Activated CD8-positive, alpha-beta T cell treated with anti-CD3 and anti-CD28 coated beads for 36 hours (primary cell): Measurements from ENCODE around the gene ABITRAM. TPM values are rescaled to one million over a fixed set of nuclear protein-coding genes. Genes with fewer than 3 reads are reported as not detected.
"Not testable (repeated sequence)": the region's sequence is repeated elsewhere in the genome, so short reads cannot be mapped to it uniquely, and the experiment has no call there.

ENCODE experiments used
- ATAC-seq: fragments of 200-7000 bp; cut with Tn5 transposase; one replicate; pipeline ENCODE4 v1.10.0; 2021; ENCODE audit warnings: mild to moderate bottlenecking, moderate library complexity
- CTCF ChIA-PET: fragments of 350-600 bp; sonication (Branson Sonifier 250); formaldehyde crosslinking; loops from one replicate; lab custom pipeline; 2021; ENCODE audit warnings: antibody characterized with exemption; lab: Charles Lee
- POLR2A ChIA-PET: fragments of 350-600 bp; sonication (Branson Sonifier 250); formaldehyde crosslinking; loops from one replicate; lab custom pipeline; 2021; ENCODE audit warnings: antibody characterized with exemption; lab: Charles Lee
- DNase-seq: peaks from one replicate; pipeline ENCODE4 v3.0.0-alpha.2; 2020
- H3K27ac Mint-ChIP-seq: one replicate; pipeline ENCODE4 v1.8.0; 2021; ENCODE audit warnings: mild to moderate bottlenecking, mixed read lengths
- H3K27me3 Mint-ChIP-seq: one replicate; pipeline ENCODE4 v1.8.0; 2021; ENCODE audit warnings: mixed read lengths
- H3K36me3 Mint-ChIP-seq: one replicate; pipeline ENCODE4 v1.8.0; 2021; ENCODE audit warnings: low read depth, mixed read lengths
- H3K4me1 Mint-ChIP-seq: one replicate; pipeline ENCODE4 v1.8.0; 2021; ENCODE audit warnings: low read depth, mixed read lengths
- H3K4me3 Mint-ChIP-seq: one replicate; pipeline ENCODE4 v1.8.0; 2021; ENCODE audit warnings: mild to moderate bottlenecking, moderate library complexity, mixed read lengths
- H3K9me3 Mint-ChIP-seq: one replicate; pipeline ENCODE4 v1.8.0; 2021; ENCODE audit warnings: mixed read lengths
- intact Hi-C: fragments of 100-400 bp; cut with micrococcal nuclease; formaldehyde crosslinking; loops from one replicate; pipeline ENCODE4 v1.10.0; 2022
- total RNA-seq, 2 experiments: library from RNA; stranded (reverse); gene quantifications; one replicate each; pipeline ENCODE4 v1.2.3, GENCODE V29; 2021
- TF ChIP-seq, protein P1 (sequence below): fragments of 200-600 bp; IDR thresholded peaks from one replicate; pipeline ENCODE4 v1.8.0; 2022; ENCODE audit warnings: antibody characterized with exemption, mild to moderate bottlenecking

ABITRAM gene, protein sequence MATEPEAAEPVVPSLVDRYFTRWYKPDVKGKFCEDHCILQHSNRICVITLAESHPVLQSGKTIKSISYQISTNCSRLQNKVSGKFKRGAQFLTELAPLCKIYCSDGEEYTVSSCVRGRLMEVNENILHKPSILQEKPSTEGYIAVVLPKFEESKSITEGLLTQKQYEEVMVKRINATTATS
- 1 to 10 TPM; 7.9 to 8.9 TPM for total RNA-seq

DNA sequence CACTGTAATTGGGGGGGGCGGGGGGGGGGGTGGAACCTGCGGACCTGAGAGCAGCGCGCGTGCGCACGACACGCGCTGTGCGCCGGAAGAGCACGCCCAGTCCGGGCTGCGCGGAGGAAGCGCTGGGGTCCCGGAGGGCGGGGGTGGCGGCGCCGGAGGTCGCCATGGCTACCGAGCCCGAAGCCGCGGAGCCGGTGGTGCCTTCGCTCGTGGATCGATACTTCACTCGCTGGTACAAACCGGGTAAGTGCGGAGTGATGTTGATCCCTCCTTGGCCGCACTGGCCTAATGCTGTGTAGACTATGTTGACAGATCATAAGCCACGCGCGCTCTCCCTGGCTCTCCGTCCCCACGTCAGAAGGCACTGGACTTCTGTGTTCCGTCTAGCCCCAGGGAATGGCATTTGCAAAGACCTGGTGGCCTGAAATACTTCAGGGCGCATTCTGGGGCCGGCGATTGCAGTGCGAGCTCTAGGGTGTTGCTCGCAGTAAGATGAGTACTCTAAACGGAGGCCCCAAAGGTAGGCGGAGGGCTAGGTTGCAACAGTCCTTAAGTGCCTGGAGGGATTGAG, at the start of gene ABITRAM:
Gene ABITRAM, plus strand, starts transcription at position 78 of the 571 bp plus-strand sequence. Its CDS starts 87 bp downstream, at position 165.
- ATAC-seq, result peak; percentile 85
- peak within 1 kb of the TSS; percentile 87 for H3K4me3 Mint-ChIP-seq
- CTCF ChIA-PET, result interaction anchor here (0.9 kb wide), 1 partner anchor 49 kb away, joined by 3 read pairs; no protein-coding TSS in a partner anchor

DNA sequence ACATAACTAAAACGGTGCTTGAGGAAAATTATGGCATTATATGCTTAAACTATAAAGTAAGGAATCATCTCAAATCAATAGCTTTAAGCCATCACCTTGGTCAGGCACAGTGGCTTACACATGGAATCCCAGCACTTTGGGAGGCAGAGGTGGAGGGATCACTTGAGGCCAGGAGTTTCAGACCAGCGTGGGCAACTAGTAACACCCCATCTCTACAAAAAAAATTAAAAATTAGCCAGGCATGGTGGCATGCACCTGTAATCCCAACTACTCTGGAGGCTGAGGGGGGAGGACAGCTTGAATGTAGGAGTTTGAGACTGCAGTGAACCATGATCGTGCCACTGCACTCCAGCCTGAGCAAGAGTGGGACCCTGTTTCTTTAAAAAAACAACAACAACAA, 49.5 kb upstream of the ABITRAM start:
- no peaks in the 10 kb centered on the region for H3K9me3 Mint-ChIP-seq
- peak overlapping the region; percentile 43 for H3K27ac Mint-ChIP-seq
- H3K4me3 Mint-ChIP-seq, result peak overlapping the region; percentile 36
- peaks cover 36% of the 10 kb centered on the region for H3K36me3 Mint-ChIP-seq
- TF ChIP-seq, protein P1, sequence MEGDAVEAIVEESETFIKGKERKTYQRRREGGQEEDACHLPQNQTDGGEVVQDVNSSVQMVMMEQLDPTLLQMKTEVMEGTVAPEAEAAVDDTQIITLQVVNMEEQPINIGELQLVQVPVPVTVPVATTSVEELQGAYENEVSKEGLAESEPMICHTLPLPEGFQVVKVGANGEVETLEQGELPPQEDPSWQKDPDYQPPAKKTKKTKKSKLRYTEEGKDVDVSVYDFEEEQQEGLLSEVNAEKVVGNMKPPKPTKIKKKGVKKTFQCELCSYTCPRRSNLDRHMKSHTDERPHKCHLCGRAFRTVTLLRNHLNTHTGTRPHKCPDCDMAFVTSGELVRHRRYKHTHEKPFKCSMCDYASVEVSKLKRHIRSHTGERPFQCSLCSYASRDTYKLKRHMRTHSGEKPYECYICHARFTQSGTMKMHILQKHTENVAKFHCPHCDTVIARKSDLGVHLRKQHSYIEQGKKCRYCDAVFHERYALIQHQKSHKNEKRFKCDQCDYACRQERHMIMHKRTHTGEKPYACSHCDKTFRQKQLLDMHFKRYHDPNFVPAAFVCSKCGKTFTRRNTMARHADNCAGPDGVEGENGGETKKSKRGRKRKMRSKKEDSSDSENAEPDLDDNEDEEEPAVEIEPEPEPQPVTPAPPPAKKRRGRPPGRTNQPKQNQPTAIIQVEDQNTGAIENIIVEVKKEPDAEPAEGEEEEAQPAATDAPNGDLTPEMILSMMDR, result no peak
- POLR2A ChIA-PET, result no interaction called here
- no peaks in the 10 kb centered on the region for H3K27me3 Mint-ChIP-seq
- CTCF ChIA-PET, result no interaction called here
- intact Hi-C loops, result no loop called here
- no peak for ATAC-seq
- DNase-seq, result no peak
- peaks cover 17% of the 10 kb centered on the region for H3K4me1 Mint-ChIP-seq

More for the DNA sequence above, at the start of gene ABITRAM:
- H3K9me3 Mint-ChIP-seq, result no peaks in the 10 kb centered on the region
- peak within 1 kb of the TSS; percentile 96 for H3K27ac Mint-ChIP-seq
- peak; percentile 78 for DNase-seq
- peaks cover 24% of the 10 kb centered on the region for H3K4me1 Mint-ChIP-seq
- POLR2A ChIA-PET, result interaction anchor here (1.6 kb wide), 1 partner anchor 8 kb away, joined by 5 read pairs; no protein-coding TSS in a partner anchor
- H3K27me3 Mint-ChIP-seq, result no peaks in the 10 kb centered on the region
- TF ChIP-seq, protein P1, result no peak
- intact Hi-C loops, result no loop called here
- H3K36me3 Mint-ChIP-seq, result peaks cover 4% of the 10 kb centered on the region

DNA sequence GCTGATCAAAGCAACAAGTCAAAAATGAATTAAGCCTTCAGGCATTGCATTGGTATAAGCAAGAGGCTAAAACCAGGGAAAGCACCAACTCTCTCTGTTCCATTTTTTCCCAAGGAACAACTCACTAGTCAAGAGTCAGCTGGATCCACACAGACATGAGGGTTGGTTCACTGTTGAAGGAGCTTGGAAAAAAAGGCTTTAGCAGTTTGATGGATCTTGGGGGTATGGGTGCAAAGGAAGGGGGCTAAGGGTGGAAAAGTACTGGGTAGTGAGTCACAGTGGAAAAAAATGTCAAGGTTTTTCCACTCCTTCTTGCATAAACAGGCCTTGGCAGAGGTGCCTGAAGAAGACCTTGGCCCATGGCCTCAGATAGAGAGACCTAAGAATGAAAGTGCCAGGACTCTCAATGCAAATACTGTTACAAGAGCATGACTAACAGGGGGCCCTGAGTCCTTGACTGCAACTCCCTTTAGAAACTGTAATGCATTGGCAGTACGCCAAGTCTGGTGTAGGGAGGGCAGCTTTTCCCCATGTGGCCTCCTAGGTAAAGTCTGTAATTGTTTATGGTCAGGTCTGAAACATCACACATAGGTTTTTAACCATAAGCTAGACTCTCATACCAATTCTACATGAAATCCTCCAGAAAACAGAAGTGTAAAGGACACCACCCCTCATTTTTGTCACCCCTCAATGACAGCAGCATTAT, 48.4 kb upstream of the ABITRAM start:
- DNase-seq, result peak; percentile 84
- TF ChIP-seq, protein P1, result no peak
- peak overlapping the region; percentile 94 for H3K27ac Mint-ChIP-seq
- ChIA-PET POLR2A (interaction anchor here (0.9 to 1.1 kb wide), 2 partner anchors 9 to 19 kb away, joined by 3 read pairs; no protein-coding TSS in a partner anchor), CTCF (interaction anchor here (0.9 to 1.1 kb wide), 2 partner anchors 14 to 48 kb away, joined by 3 to 4 read pairs; partner anchors contain the start of genes ABITRAM and ELP1)
- H3K4me3 Mint-ChIP-seq, result peak overlapping the region; percentile 59
- ATAC-seq, result peak; percentile 100
- H3K27me3 Mint-ChIP-seq, result no peaks in the 10 kb centered on the region
- peaks cover 17% of the 10 kb centered on the region for H3K4me1 Mint-ChIP-seq
- H3K36me3 Mint-ChIP-seq, result peaks cover 41% of the 10 kb centered on the region
- H3K9me3 Mint-ChIP-seq, result no peaks in the 10 kb centered on the region
- intact Hi-C loops, result no loop called here

DNA sequence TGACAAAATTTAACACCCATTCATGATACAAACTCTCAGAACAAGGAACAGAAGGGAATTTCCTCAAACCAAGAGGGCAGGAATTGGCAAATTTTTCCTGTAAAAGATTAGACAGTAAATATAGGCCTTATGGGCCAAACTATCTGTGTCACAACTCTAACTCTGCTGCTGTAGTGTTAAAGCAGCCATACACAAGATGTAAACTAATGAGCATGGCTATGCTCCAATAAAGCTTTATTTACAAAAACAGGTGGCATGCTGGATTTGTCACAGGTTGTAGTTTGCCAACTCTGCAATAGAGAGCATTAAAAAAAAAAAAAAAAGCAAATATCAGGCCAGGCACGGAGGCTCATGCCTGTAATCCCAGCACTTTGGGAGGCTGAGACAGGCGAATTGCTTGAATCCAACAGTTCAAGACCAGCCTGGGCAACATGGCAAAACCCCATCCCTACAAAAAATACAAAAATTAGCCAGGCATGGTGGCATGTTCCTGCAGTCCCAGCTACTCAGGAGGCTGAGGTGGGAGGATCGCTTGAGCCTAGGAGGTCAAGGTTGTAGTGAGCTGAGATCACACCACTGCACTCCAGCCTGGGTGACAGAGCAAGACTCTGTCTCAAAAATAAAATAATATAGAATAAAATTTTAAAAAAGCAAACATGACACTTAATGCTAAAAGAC, 47.5 kb upstream of the ABITRAM start:
- ATAC-seq, DNase-seq, H3K9me3 Mint-ChIP-seq, H3K27me3 Mint-ChIP-seq, intact Hi-C loops, POLR2A ChIA-PET: not testable (repeated sequence)
- H3K4me3 Mint-ChIP-seq, result peak overlapping the region; percentile 47
- H3K4me1 Mint-ChIP-seq, result peaks cover 17% of the 10 kb centered on the region
- peaks cover 45% of the 10 kb centered on the region for H3K36me3 Mint-ChIP-seq
- H3K27ac Mint-ChIP-seq, result peak overlapping the region; percentile 94
- CTCF ChIA-PET, result interaction anchor here (1.1 kb wide), 1 partner anchor 13 kb away, joined by 4 read pairs; no protein-coding TSS in a partner anchor

DNA sequence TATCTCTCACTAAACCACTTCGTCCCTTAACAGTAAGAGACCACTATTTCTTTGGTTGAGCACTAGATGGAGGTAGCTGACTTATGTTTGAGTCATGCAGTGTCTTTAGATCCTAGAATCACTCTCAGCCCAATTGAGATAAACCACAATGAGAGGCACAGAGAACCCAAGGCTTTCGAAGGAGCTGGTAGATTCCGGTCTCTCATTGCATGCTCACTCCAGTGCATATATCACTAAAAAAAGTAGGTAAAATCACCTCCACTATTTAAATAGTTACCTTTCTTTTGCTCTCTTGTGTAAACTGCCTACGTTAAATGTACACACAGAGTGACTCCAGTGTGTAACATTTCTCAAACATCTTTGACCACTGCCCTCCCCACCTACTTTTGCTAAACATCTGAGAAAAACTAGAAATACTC, 44.5 kb upstream of the ABITRAM start:
- ATAC-seq, result no peak

More for the DNA sequence above, 44.5 kb upstream of the ABITRAM start:
- Mint-ChIP-seq H3K27me3 (no peaks in the 10 kb centered on the region), H3K36me3 (peaks cover 48% of the 10 kb centered on the region), H3K9me3 (no peaks in the 10 kb centered on the region), H3K4me1 (peaks cover 17% of the 10 kb centered on the region), H3K27ac (no peak overlapping the region), H3K4me3 (no peak overlapping the region)
- intact Hi-C loops, result no loop called here
- CTCF ChIA-PET, result interaction anchor here (0.9 to 1.8 kb wide), 3 partner anchors 8 to 17 kb away, joined by 3 to 4 read pairs (median 3); no protein-coding TSS in a partner anchor
- POLR2A ChIA-PET, result interaction anchor here (1.0 kb wide), 1 partner anchor 11 kb away, joined by 3 read pairs; no protein-coding TSS in a partner anchor
- TF ChIP-seq, protein P1, result no peak
- DNase-seq, result no peak
